Peyer's patch (tissue), 4 donors: ENCODE measurements around the gene COPG2.

Experiments used
- CTCF ChIP-seq, 6 experiments: fragments of 450-650 bp in 4 of 6; fragments of 200-600 bp in 2 of 6; sonication (generic) in 1 of 6; IDR thresholded peaks; one replicate each; pipeline ENCODE4 v1.5.1; 2017 to 2019; ENCODE audit warnings: antibody characterized with exemption in 6 of 6, mild to moderate bottlenecking in 3 of 6, moderate library complexity in 1 of 6
- POLR2A ChIP-seq, 2 donors: fragments of 450-650 bp; IDR thresholded peaks; one replicate each; pipeline ENCODE4 v1.5.1; 2017; ENCODE audit warnings: antibody characterized with exemption in 2 of 2, mild to moderate bottlenecking in 2 of 2, moderate library complexity in 2 of 2

- TF ChIP-seq CTCF (IDR thresholded peaks at IDR 0.05) (no peak), POLR2A (IDR thresholded peaks at IDR 0.05) (no peak)
These were observed 109.4 kb downstream of the COPG2 start for GRCh38 chr7:130559184-130559583.
